GM12872 (cell line): ENCODE data around the gene LDLRAD1.

Experiments used
- TF ChIP-seq, protein P1 (sequence below): IDR thresholded peaks from 3 replicates; pipeline ENCODE4 v1.5.1; 2011; ENCODE audit warnings: low read depth, mild to moderate bottlenecking, low read length, moderate library complexity; ENCODE audit not compliant: insufficient read depth

Gene LDLRAD1

DNA sequence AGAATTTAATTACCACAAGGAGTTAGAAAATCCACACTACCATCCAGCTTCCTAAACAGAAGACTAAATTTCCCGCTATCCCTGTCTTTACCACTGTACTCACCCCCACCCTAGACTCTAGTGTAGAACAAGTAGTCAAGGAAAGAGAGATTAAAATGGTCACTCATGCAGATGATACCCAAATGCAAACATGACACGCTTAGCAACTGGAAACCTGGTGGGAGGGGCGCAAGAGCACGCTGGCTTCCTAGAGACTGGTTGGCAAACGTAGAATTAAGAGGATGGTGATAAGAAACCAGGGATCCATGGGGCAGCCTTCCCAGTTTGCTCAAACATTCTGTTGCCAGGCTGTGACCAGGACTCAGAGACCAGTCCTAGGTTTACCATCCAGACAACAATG is 9.9 kb upstream of the LDLRAD1 start:
- TF ChIP-seq, protein P1, sequence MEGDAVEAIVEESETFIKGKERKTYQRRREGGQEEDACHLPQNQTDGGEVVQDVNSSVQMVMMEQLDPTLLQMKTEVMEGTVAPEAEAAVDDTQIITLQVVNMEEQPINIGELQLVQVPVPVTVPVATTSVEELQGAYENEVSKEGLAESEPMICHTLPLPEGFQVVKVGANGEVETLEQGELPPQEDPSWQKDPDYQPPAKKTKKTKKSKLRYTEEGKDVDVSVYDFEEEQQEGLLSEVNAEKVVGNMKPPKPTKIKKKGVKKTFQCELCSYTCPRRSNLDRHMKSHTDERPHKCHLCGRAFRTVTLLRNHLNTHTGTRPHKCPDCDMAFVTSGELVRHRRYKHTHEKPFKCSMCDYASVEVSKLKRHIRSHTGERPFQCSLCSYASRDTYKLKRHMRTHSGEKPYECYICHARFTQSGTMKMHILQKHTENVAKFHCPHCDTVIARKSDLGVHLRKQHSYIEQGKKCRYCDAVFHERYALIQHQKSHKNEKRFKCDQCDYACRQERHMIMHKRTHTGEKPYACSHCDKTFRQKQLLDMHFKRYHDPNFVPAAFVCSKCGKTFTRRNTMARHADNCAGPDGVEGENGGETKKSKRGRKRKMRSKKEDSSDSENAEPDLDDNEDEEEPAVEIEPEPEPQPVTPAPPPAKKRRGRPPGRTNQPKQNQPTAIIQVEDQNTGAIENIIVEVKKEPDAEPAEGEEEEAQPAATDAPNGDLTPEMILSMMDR, result no peak

DNA sequence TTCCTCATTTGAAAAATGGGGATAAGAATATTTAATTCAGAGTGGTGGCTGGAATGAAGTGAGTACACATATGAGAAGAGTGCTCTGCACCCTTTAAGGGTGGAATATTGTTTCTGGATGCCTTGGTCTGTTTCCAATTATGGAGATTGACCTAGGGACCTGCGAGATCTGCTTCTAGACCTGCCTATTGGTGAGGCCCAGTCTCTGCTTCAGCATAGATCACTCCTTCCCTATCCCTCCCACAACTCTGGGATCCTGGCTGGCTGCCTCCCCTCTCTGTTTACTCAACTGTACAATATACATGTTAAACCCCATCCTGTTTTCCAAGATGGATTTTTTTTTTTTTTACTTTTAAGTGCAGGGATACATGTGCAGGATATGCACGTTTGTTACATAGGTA is 6.4 kb upstream of the LDLRAD1 start:
- TF ChIP-seq, protein P1, result no peak

DNA sequence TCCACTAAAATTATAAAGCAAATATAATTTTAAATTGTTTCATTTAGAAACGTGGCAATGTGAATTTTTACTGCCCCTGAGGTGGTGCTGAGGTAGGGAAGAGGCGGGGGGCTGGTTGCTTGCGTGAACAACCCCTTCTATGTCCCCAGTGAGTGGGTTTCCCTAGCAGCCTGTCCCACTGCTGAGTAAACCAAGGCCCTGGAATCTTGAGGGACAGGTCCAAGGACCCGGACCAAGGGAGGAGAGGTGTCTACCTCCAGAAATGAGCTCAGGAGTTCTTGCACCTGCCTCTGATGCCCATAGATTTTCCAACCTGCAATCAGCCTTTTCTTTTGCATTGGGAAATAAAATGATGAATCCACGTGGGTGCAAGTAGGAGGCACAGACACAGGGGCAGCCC is 649 bp upstream of the LDLRAD1 start:
- TF ChIP-seq, protein P1, result no peak

DNA sequence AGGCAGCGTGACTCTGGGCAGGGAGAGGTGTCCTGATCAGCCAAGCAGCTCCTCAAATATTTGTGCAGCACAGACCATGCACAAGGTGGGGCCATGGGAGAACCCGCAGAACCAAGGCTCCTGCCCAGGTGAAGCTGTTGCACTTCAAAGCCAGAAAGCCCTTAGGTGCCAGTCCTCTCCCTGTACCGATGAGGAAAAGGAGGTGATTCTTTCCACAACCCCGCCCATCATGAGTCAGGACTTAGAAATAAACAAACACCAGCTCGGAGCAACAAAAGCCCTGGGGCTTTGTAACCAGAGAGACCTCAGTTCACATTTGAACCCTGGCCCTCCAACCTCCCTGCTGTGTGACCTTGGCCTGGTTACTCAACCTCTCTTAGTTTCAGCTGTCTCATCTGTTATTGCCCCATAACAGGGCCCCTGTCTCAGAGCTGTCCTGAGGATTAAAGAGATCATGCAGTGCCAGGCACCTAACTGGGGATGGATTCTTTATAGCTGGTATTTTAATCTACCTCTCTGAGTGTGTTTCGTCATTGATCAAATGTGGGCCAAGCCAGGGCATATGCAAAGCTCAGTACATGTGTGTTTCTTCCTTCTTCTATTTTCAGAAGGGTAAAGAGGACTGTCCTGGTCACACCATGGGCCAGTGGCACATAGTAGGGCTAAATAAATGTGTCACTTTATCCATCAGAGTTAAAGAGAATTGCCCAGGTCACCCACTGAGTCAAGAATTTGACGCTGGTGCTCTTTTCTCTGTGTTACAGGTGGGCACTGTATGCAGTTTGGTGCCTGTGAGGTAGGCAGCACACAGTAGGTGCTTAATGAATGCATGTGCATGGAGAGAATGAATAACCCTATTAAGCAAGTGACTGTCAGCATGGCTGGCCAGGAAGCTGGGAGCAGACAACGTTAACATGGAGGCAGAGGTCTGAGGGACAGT is 1.4 kb downstream of the LDLRAD1 start:
- TF ChIP-seq, protein P1, result no peak

DNA sequence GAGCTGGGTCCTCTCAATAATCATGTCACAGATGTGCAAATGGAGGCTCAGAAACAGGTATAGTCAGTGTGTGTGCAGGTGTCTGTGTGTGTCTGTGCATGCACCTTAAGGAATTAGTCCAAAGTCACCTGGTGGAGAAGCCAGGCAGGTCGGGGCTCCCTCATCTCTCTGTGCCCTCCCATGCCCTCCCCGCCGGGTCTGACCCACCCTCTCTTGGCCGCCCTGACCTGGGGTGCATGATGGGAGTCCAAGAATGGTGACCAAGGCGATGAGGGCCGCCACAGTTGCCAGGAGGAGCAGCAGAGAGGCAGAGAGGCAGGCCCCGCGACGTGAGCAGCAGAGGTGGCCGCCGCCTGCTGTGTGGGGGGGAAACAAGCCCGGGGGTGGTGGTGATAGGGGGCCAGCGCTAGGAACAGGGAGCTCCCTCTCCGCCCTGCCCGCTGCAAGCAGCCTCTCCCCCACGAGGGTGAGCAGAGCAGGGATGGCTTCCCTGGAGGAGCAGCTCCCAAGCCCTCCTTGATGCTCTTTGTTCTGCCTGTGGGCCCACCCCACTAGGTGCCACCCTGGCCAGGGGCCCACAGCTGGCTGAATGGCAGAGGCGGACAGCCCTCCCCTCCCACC is 3.9 kb downstream of the LDLRAD1 start:
- TF ChIP-seq, protein P1, result no peak

DNA sequence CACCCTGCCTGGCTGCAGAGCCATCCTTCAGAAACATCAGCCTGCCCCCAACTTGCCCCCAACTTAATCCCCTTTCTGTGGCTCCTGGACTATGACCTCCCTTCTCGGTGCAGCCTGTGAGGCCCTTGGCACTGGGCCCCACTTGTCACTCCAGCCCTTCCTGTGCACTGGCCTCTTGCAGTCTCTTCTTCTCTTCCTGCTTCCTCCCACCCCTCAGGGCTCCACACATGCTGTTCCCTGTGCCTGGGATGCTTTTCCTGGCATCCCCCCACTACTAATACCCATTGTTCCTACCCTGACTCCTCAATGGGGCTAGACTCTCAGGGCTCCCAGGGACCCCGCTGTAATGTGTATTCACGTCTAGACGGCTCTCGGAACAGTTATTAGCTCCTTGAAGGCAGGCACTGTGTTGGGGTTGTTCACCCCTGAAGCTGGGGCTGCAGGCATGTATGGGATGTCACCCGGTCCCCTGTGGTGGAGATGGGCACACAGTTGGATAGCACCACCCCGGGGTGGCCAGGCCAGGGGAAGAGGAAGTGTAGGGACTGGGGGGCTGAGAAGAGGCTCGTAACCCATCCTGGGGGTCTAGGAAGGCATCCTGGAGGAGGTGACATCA is 4.5 kb downstream of the LDLRAD1 start:
- TF ChIP-seq, protein P1, result no peak

DNA sequence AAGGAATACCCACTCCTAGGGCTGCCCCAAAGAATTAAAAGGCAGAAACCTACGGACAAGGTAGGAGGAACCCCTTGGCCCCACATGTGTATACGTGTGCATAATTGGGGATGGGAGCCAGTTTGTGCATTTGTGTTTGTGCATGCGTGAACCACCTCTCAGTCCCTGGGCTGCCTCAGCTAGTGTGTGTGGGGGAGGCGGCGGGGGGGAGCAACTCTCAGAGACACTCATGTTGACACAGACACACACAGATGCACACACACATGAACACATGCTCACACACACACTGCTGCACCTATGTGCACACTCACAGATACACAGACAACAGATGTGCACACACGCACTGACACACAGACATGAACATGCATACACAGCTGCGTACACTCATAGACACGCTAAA is 5.1 kb downstream of the LDLRAD1 start:
- TF ChIP-seq, protein P1, result no peak
